ENCODE results near the gene USP7.
"Not testable (repeated sequence)": the region's sequence is repeated elsewhere in the genome, so short reads cannot be mapped to it uniquely, and the experiment has no call there.

The USP7 gene

GRCh38 chr16:8872071-8872470 is 91.6 kb downstream of the USP7 start:
- TF ChIP-seq CTCF (IDR thresholded peaks at IDR 0.05; ENCODE audit: insufficient read depth, low read depth, low read length, missing control alignments), result no peak
- DNase-seq (ENCODE audit: low read depth), result no peak
- no peak overlapping the region for H3K4me3 ChIP-seq (ENCODE audit: low read length)

GRCh38 chr16:8869988-8870241 is 93.8 kb downstream of the USP7 start:
- DNase-seq (ENCODE audit: low read depth); H3K4me3 ChIP-seq (ENCODE audit: low read length): not testable (repeated sequence)

GRCh38 chr16:8869212-8869987 is 94.3 kb downstream of the USP7 start:
- peak overlapping the region; percentile 24 for H3K4me3 ChIP-seq (ENCODE audit: low read length)
- no peak for DNase-seq (ENCODE audit: low read depth)
- TF ChIP-seq CTCF (IDR thresholded peaks at IDR 0.05; ENCODE audit: insufficient read depth, low read depth, low read length, missing control alignments), result no peak

- H3K4me3 ChIP-seq (ENCODE audit: low read length), result peak within 1 kb of the TSS; percentile 68
- no peak for TF ChIP-seq CTCF (IDR thresholded peaks at IDR 0.05; ENCODE audit: insufficient read depth, low read depth, low read length, missing control alignments)
- peak; percentile 92 for DNase-seq (ENCODE audit: low read depth)
Observed at GRCh38 chr16:8868416-8869211, 95.1 kb downstream of the USP7 start, which contains the start of gene CARHSP1. TSS of gene CARHSP1 (minus strand) at chr16:8869006. CDS start at chr16:8859328, 9,678 bp downstream.

- H3K4me3 ChIP-seq (ENCODE audit: low read length), result peak overlapping the region; percentile 68
- DNase-seq (ENCODE audit: low read depth), result no peak
- no peak for TF ChIP-seq CTCF (IDR thresholded peaks at IDR 0.05; ENCODE audit: insufficient read depth, low read depth, low read length, missing control alignments)
Observed at GRCh38 chr16:8867932-8868415, 95.7 kb downstream of the USP7 start.

GRCh38 chr16:8867216-8867931 is 96.3 kb downstream of the USP7 start:
- TF ChIP-seq CTCF (IDR thresholded peaks at IDR 0.05; ENCODE audit: insufficient read depth, low read depth, low read length, missing control alignments), result no peak
- DNase-seq (ENCODE audit: low read depth), result no peak
- peak overlapping the region; percentile 68 for H3K4me3 ChIP-seq (ENCODE audit: low read length)

- peak overlapping the region; percentile 68 for H3K4me3 ChIP-seq (ENCODE audit: low read length)
- DNase-seq (ENCODE audit: low read depth), result no peak
- no peak for TF ChIP-seq CTCF (IDR thresholded peaks at IDR 0.05; ENCODE audit: insufficient read depth, low read depth, low read length, missing control alignments)
Observed at GRCh38 chr16:8866884-8867215, 96.9 kb downstream of the USP7 start.
